IMR-90 (cell line): Measurements from ENCODE around the gene MB21D2. TPM values are rescaled to one million over a fixed set of nuclear protein-coding genes. Genes with fewer than 3 reads are reported as not detected.

Experiments used
- ATAC-seq: fragments of 200-7000 bp; cut with Tn5 transposase; 2 replicates; pipeline ENCODE4 v1.9.1; 2020; ENCODE audit warnings: low read depth, mild to moderate bottlenecking, moderate library complexity
- BruUV-seq: library from RNA; stranded (reverse); fragments of 400-500 nt; replicated peaks from 2 replicates; lab custom pipeline; 2021; lab: Mats Ljungman, UMichigan
- CTCF ChIA-PET: fragments of 300-600 bp; formaldehyde crosslinking; extraction: SDS; loops from one replicate; lab custom pipeline; 2021; ENCODE audit warnings: antibody characterized with exemption; lab: Yijun Ruan, JAX
- POLR2A ChIA-PET: fragments of 300-600 bp; sonication (Branson Sonifier 250); formaldehyde crosslinking; loops from one replicate; lab custom pipeline; 2022; ENCODE audit warnings: antibody characterized with exemption; ENCODE audit not compliant: unreplicated experiment; lab: Charles Lee
- DNase-seq: peaks from one replicate; pipeline ENCODE4 v3.0.0; 2013
- H2AFZ ChIP-seq: replicated peaks from 2 replicates; pipeline ENCODE3; 2013; ENCODE audit warnings: low read length, mild to moderate bottlenecking; ENCODE audit not compliant: poor library complexity
- H2AK5ac ChIP-seq: 2 replicates; pipeline ENCODE4 v1.6.1; 2013; ENCODE audit warnings: low read depth, low read length, inconsistent platforms
- H2AK9ac ChIP-seq: replicated peaks from 2 replicates; pipeline ENCODE3; 2013; ENCODE audit warnings: mild to moderate bottlenecking, low read depth, low read length, moderate library complexity; ENCODE audit not compliant: poor library complexity
- H2BK120ac ChIP-seq: 2 replicates; pipeline ENCODE4 v1.6.1; 2013; ENCODE audit warnings: low read depth, low read length, inconsistent platforms
- H2BK15ac ChIP-seq: 3 replicates; pipeline ENCODE4 v1.6.1; 2013; ENCODE audit warnings: low read depth, low read length, inconsistent platforms
- H2BK20ac ChIP-seq: 2 replicates; pipeline ENCODE4 v1.6.1; 2013; ENCODE audit warnings: low read depth, mild to moderate bottlenecking, inconsistent platforms, low read length, moderate library complexity
- H2BK5ac ChIP-seq: 2 replicates; pipeline ENCODE4 v1.6.1; 2013; ENCODE audit warnings: mild to moderate bottlenecking, low read depth, low read length, inconsistent platforms; ENCODE audit not compliant: poor library complexity, severe bottlenecking
- H3K14ac ChIP-seq: replicated peaks from 2 replicates; pipeline ENCODE4 v1.6.1; 2013; ENCODE audit warnings: low read depth, low read length, inconsistent platforms
- H3K18ac ChIP-seq: 2 replicates; pipeline ENCODE4 v1.6.1; 2013; ENCODE audit warnings: low read depth, low read length, control low read depth
- H3K23ac ChIP-seq: 2 replicates; pipeline ENCODE4 v1.6.1; 2013; ENCODE audit warnings: low read depth, low read length, inconsistent platforms
- H3K27ac ChIP-seq: 2 replicates; pipeline ENCODE4 v1.5.1; 2013; ENCODE audit warnings: mild to moderate bottlenecking, control low read depth, low read length; ENCODE audit not compliant: insufficient read depth
- H3K27me3 ChIP-seq: 2 replicates; pipeline ENCODE4 v1.6.1; 2013; ENCODE audit warnings: low read length; ENCODE audit not compliant: control insufficient read depth, insufficient read depth
- H3K36me3 ChIP-seq: 2 replicates; pipeline ENCODE4 v1.6.1; 2013; ENCODE audit warnings: low read length, mixed read lengths; ENCODE audit not compliant: control insufficient read depth, insufficient read depth
- H3K4ac ChIP-seq: 2 replicates; pipeline ENCODE4 v1.6.1; 2013; ENCODE audit warnings: low read depth, low read length, inconsistent platforms
- H3K4me1 ChIP-seq: 2 replicates; pipeline ENCODE4 v1.6.1; 2013; ENCODE audit warnings: low read length, mixed read lengths; ENCODE audit not compliant: control insufficient read depth, insufficient read depth
- H3K4me2 ChIP-seq: 2 replicates; pipeline ENCODE4 v1.6.1; 2013; ENCODE audit warnings: low read depth, mild to moderate bottlenecking, control low read depth, low read length, moderate library complexity
- H3K4me3 ChIP-seq: 2 replicates; pipeline ENCODE4 v1.5.1; 2013; ENCODE audit warnings: low read depth, mild to moderate bottlenecking, control low read depth, low read length, moderate library complexity; ENCODE audit not compliant: insufficient read depth
- H3K56ac ChIP-seq: 2 replicates; pipeline ENCODE4 v1.6.1; 2013; ENCODE audit warnings: low read length, inconsistent platforms; ENCODE audit not compliant: insufficient read depth; ENCODE audit errors: extremely low read depth
- H3K79me1 ChIP-seq, 2 experiments: 2 replicates each; pipeline ENCODE4 v1.6.1; 2013; ENCODE audit warnings: low read length in 2 of 2, inconsistent platforms in 1 of 2, low read depth in 1 of 2
- H3K9ac ChIP-seq: 2 replicates; pipeline ENCODE4 v1.6.1; 2013; ENCODE audit warnings: low read depth, low read length, control low read depth
- H3K9me1 ChIP-seq: 2 replicates; pipeline ENCODE4 v1.6.1; 2013; ENCODE audit warnings: low read length, inconsistent platforms; ENCODE audit not compliant: insufficient read depth
- H3K9me3 ChIP-seq: 2 replicates; pipeline ENCODE4 v1.6.1; 2013; ENCODE audit warnings: low read length; ENCODE audit not compliant: control insufficient read depth, insufficient read depth
- H4K20me1 ChIP-seq: 2 replicates; pipeline ENCODE4 v1.6.1; 2013; ENCODE audit warnings: low read length, inconsistent platforms; ENCODE audit not compliant: insufficient read depth
- H4K5ac ChIP-seq: 2 replicates; pipeline ENCODE4 v1.6.1; 2013; ENCODE audit warnings: mild to moderate bottlenecking, low read depth, low read length, control low read depth
- H4K8ac ChIP-seq, 2 experiments: 2 replicates each; pipeline ENCODE4 v1.6.1; 2013; ENCODE audit warnings: low read depth in 2 of 2, low read length in 2 of 2, control low read depth in 1 of 2, inconsistent platforms in 1 of 2
- H4K91ac ChIP-seq: 2 replicates; pipeline ENCODE4 v1.6.1; 2013; ENCODE audit warnings: low read depth, low read length, inconsistent platforms; ENCODE audit not compliant: insufficient read depth
- CTCF ChIP-seq: conservative IDR thresholded peaks from 2 replicates; pipeline ENCODE4 v1.5.1; 2012; ENCODE audit warnings: mild to moderate bottlenecking, low read depth, low read length, improper control_type of control experiment
- WGBS, 2 experiments: methylation state at CpG; one replicate each; pipeline versions ENCODE4 v1.1.5 to v1.1.7; 2013; ENCODE audit warnings: missing lambda C conversion rate in 2 of 2; ENCODE audit not compliant: insufficient read length in 1 of 2; ENCODE audit errors: extremely low coverage in 2 of 2; 5-methylcytosine and 5-hydroxymethylcytosine counted together
- dilution Hi-C: fragments of 300-500 bp; cut with HindIII; formaldehyde crosslinking; loops from one replicate; pipeline ENCODE4 v1.14.3; 2018; ENCODE audit warnings: low sequenced_read_pairs; ENCODE audit not compliant: unreplicated experiment
- in situ Hi-C: fragments of 300-500 bp; cut with MboI; formaldehyde crosslinking; loops from 3 replicates; pipeline ENCODE4 v1.14.3; 2019; ENCODE audit warnings: low sequenced_read_pairs, inconsistent platforms, mixed read lengths
- intact Hi-C: fragments of 100-400 bp; cut with micrococcal nuclease; formaldehyde crosslinking; loops from 2 replicates; pipeline ENCODE4 v1.10.0; 2022
- polyA plus RNA-seq, 3 experiments: library from polyadenylated mRNA; depleted of rRNA; stranded (reverse); fragments of >200 nt; gene quantifications; 2 replicates each; pipeline ENCODE4 v1.2.3, GENCODE V29; 2012; ENCODE audit warnings: low replicate concordance in 1 of 3
- total RNA-seq: library from RNA; depleted of rRNA; stranded (reverse); fragments of >200 nt; gene quantifications from 2 replicates; pipeline ENCODE4 v1.2.3, GENCODE V29; 2012
- TF ChIP-seq, protein P1 (sequence below): fragments of 150-350 bp; IDR thresholded peaks from 2 replicates; pipeline ENCODE4 v1.6.1; 2016; ENCODE audit warnings: low read depth, mild to moderate bottlenecking, low read length, moderate library complexity, borderline replicate concordance

MB21D2 gene
- total and polyA plus RNA-seq, 2 of the 4 experiments (the other 2 are of a cell fraction) = 13.6 to 44.8 TPM

GRCh38 chr3:192862408-192863090, 55.1 kb downstream of the MB21D2 start:
- in situ Hi-C loops (no loop called here), intact Hi-C loops (no loop called here), dilution Hi-C loops (no loop called here)
- no peaks in the 10 kb centered on the region for H3K9me3 ChIP-seq
- CTCF ChIA-PET = interaction anchor here (0.9 kb wide), 1 partner anchor 37 kb away, joined by 3 read pairs; no protein-coding TSS in a partner anchor
- no peak overlapping the region for H3K4me3 ChIP-seq
- ATAC-seq (no peak), DNase-seq (no peak)
- H2AFZ ChIP-seq = no peak overlapping the region
- no peak overlapping the region for H3K18ac ChIP-seq
- H3K27me3 ChIP-seq = no peaks in the 10 kb centered on the region
- peaks cover 61 to 79% of the 10 kb centered on the region in 2 experiments for H3K79me1 ChIP-seq
- no peak overlapping the region for H3K23ac ChIP-seq
- no peaks in the 10 kb centered on the region for H3K36me3 ChIP-seq
- no peak overlapping the region; the same call in 1 of the 2 replicates for H4K91ac ChIP-seq
- H2AK9ac ChIP-seq = no peak overlapping the region
- H4K8ac ChIP-seq = no peak overlapping the region
- no peak overlapping the region for H3K4ac ChIP-seq
- no peak overlapping the region for H3K27ac ChIP-seq
- H3K56ac ChIP-seq = no peak overlapping the region
- H2BK20ac ChIP-seq = no peak overlapping the region
- peaks cover 3% of the 10 kb centered on the region; the same call in 1 of the 2 replicates for H3K9me1 ChIP-seq
- no peak overlapping the region for H3K4me2 ChIP-seq
- BruUV-seq = no TSS peak
- no peak overlapping the region for H3K14ac ChIP-seq
- no peak overlapping the region for H3K9ac ChIP-seq
- no peak overlapping the region for H2BK15ac ChIP-seq
- H2BK120ac ChIP-seq = no peak overlapping the region
- no peak overlapping the region for H2AK5ac ChIP-seq
- peaks cover 11% of the 10 kb centered on the region for H3K4me1 ChIP-seq
- no peak overlapping the region for H2BK5ac ChIP-seq
- peaks cover 20% of the 10 kb centered on the region for H4K20me1 ChIP-seq
- TF ChIP-seq, protein P1, sequence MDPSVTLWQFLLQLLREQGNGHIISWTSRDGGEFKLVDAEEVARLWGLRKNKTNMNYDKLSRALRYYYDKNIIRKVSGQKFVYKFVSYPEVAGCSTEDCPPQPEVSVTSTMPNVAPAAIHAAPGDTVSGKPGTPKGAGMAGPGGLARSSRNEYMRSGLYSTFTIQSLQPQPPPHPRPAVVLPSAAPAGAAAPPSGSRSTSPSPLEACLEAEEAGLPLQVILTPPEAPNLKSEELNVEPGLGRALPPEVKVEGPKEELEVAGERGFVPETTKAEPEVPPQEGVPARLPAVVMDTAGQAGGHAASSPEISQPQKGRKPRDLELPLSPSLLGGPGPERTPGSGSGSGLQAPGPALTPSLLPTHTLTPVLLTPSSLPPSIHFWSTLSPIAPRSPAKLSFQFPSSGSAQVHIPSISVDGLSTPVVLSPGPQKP = no peak
- TF ChIP-seq CTCF = no peak
- no peak overlapping the region for H4K5ac ChIP-seq
- POLR2A ChIA-PET = no interaction called here
- 90% methylated on average over 2 of the region's 7 CpGs; no CpG with 5 or more reads in 1 of the 2 experiments for WGBS, 2 experiments
